T-cell (primary cell): ENCODE measurements around the gene PIM1. TPM values are rescaled to one million over a fixed set of nuclear protein-coding genes. Genes with fewer than 3 reads are reported as not detected.

Source experiments
- ATAC-seq, 4 experiments: fragments of 200-7000 bp in 3 of 4; fragments of 150-1000 bp in 1 of 4; cut with Tn5 transposase; replicated peaks in 1 of 4; 1 replicate in 3 of 4; 2 replicates in 1 of 4; pipeline ENCODE4 v1.10.0; 2021; ENCODE audit warnings: moderate library complexity in 3 of 4, mild to moderate bottlenecking in 2 of 4, moderate number of reproducible peaks in 1 of 4
- CTCF ChIA-PET, 2 donors: fragments of 300-600 bp; sonication (Branson Sonifier 250); formaldehyde crosslinking; loops; one replicate each; lab custom pipeline; 2022; ENCODE audit warnings: antibody characterized with exemption in 2 of 2; lab: Charles Lee
- POLR2A ChIA-PET, 2 donors: fragments of 300-600 bp; sonication (Branson Sonifier 250); formaldehyde crosslinking; loops; one replicate each; lab custom pipeline; 2022; ENCODE audit warnings: antibody characterized with exemption in 2 of 2; lab: Charles Lee
- DNase-seq, 35 experiments: peaks; one replicate each; pipeline versions ENCODE4 v3.0.0 to v3.0.0-alpha.2; 2013 to 2023
- H3K27ac ChIP-seq: one replicate; pipeline ENCODE4 v1.5.1; 2013; ENCODE audit warnings: low read length
- H3K27me3 ChIP-seq, 2 experiments: replicated peaks in 1 of 2; 1 replicate in 1 of 2; 2 replicates in 1 of 2; pipeline versions ENCODE4 v1.6.1 to v1.7.0; 2013; ENCODE audit warnings: low read length in 1 of 2, mixed read lengths in 1 of 2; ENCODE audit not compliant: control insufficient read depth in 2 of 2, insufficient read depth in 2 of 2; ENCODE audit errors: extremely low read depth in 1 of 2
- H3K36me3 ChIP-seq, 2 donors: 1 replicate in 1 of 2; 2 replicates in 1 of 2; pipeline versions ENCODE4 v1.6.1 to v1.7.0; 2013; ENCODE audit warnings: low read length in 1 of 2; ENCODE audit not compliant: control insufficient read depth in 2 of 2, insufficient read depth in 1 of 2; ENCODE audit errors: extremely low read depth in 1 of 2
- H3K4me1 ChIP-seq, 2 experiments: 1 replicate in 1 of 2; 2 replicates in 1 of 2; pipeline versions ENCODE4 v1.6.1 to v1.7.0; 2013; ENCODE audit warnings: low read length in 2 of 2, mixed read lengths in 1 of 2; ENCODE audit not compliant: insufficient read depth in 2 of 2, control insufficient read depth in 1 of 2; ENCODE audit errors: extremely low read depth in 1 of 2
- H3K4me3 ChIP-seq, 2 donors: 1 replicate in 1 of 2; 2 replicates in 1 of 2; pipeline versions ENCODE4 v1.5.1 to v1.7.0; 2013; ENCODE audit warnings: mild to moderate bottlenecking in 2 of 2, low read length in 1 of 2, moderate library complexity in 1 of 2; ENCODE audit not compliant: control insufficient read depth in 1 of 2; ENCODE audit errors: extremely low read depth in 1 of 2
- H3K9me3 ChIP-seq: 2 replicates; pipeline ENCODE4 v1.7.0; 2013
- H3K27ac Mint-ChIP-seq, 2 donors: one replicate each; pipeline ENCODE4 v1.8.0; 2020 to 2021; ENCODE audit warnings: mild to moderate bottlenecking in 2 of 2, mixed read lengths in 2 of 2
- H3K27me3 Mint-ChIP-seq, 2 donors: one replicate each; pipeline ENCODE4 v1.8.0; 2021 to 2022; ENCODE audit warnings: mixed read lengths in 2 of 2
- H3K36me3 Mint-ChIP-seq: one replicate; pipeline ENCODE4 v1.8.0; 2021; ENCODE audit warnings: mixed read lengths
- H3K4me1 Mint-ChIP-seq, 3 donors: one replicate each; pipeline ENCODE4 v1.8.0; 2020 to 2022; ENCODE audit warnings: mixed read lengths in 3 of 3, mild to moderate bottlenecking in 1 of 3
- H3K4me3 Mint-ChIP-seq, 3 donors: one replicate each; pipeline ENCODE4 v1.8.0; 2020 to 2022; ENCODE audit warnings: mild to moderate bottlenecking in 3 of 3, mixed read lengths in 3 of 3, moderate library complexity in 3 of 3
- H3K9me3 Mint-ChIP-seq, 3 donors: one replicate each; pipeline ENCODE4 v1.8.0; 2020 to 2022; ENCODE audit warnings: mixed read lengths in 3 of 3
- WGBS: methylation state at CpG from one replicate; pipeline ENCODE4 v1.1.5; 2013; ENCODE audit warnings: missing lambda C conversion rate; ENCODE audit not compliant: insufficient coverage; 5-methylcytosine and 5-hydroxymethylcytosine counted together
- total RNA-seq, 35 experiments: library from RNA in 6 of 35; stranded (reverse) in 6 of 35; fragments of 120-200 nt in 1 of 35; gene quantifications; one replicate each; pipeline versions ENCODE4 v1.2.1 to v1.2.4 and lab custom pipeline; 2013 to 2026

PIM1 gene
- total RNA-seq, 5 donors from 2014 or later (not counting 1 experiment from before 2014, with no cell fraction given): 225 to 334 (median 313) TPM

- DNase-seq: peak in 1 of 35 experiments; percentile 33
- WGBS: 89% methylated on average over 2 of the region's 7 CpGs
- Mint-ChIP-seq H3K36me3 (no peaks in the 10 kb centered on the region), H3K27me3 (no peaks in the 10 kb centered on the region), H3K9me3 (no peaks in the 10 kb centered on the region), H3K27ac (peak overlapping the region; percentile 91 to 93), H3K4me3 (peak overlapping the region in 1 of 3 donors; percentile 57), H3K4me1 (peaks cover 52 to 63% (median 52%) of the 10 kb centered on the region in 3 donors)
- Histone ChIP-seq H3K27me3 (no peaks in the 10 kb centered on the region), H3K9me3 (no peaks in the 10 kb centered on the region), H3K4me1 (peaks cover 12 to 43% of the 10 kb centered on the region in 2 experiments), H3K4me3 (no peak overlapping the region), H3K36me3 (no peaks in the 10 kb centered on the region), H3K27ac (peak overlapping the region; percentile 45)
- ATAC-seq: peak; percentile 74 to 80 (median 77)
- ChIA-PET POLR2A (no interaction called here), CTCF (interaction anchor here (0.6 to 1.9 kb wide), 7 partner anchors 12 to 1043 kb away, joined by 3 to 5 read pairs (median 4); no protein-coding TSS in a partner anchor)
These were observed 33.0 kb downstream of the PIM1 start for GRCh38 chr6:37202788-37203491.

GRCh38 chr6:37204014-37204751 is 34.2 kb downstream of the PIM1 start:
- Mint-ChIP-seq H3K27me3 (no peaks in the 10 kb centered on the region), H3K9me3 (no peaks in the 10 kb centered on the region), H3K36me3 (no peaks in the 10 kb centered on the region), H3K4me3 (no peak overlapping the region), H3K27ac (peak overlapping the region; percentile 33 to 46), H3K4me1 (peaks cover 59 to 72% (median 61%) of the 10 kb centered on the region in 3 donors)
- WGBS: 95% methylated on average over 3 of the region's 7 CpGs
- Histone ChIP-seq H3K4me1 (peaks cover 19 to 56% of the 10 kb centered on the region in 2 experiments), H3K36me3 (no peaks in the 10 kb centered on the region), H3K27me3 (no peaks in the 10 kb centered on the region), H3K9me3 (no peaks in the 10 kb centered on the region), H3K4me3 (no peak overlapping the region), H3K27ac (no peak overlapping the region)
- no peak for ATAC-seq
- DNase-seq: no peak
- ChIA-PET POLR2A (no interaction called here), CTCF (interaction anchor here (0.6 to 1.9 kb wide), 4 partner anchors 11 to 1042 kb away, joined by 3 to 4 read pairs (median 3); no protein-coding TSS in a partner anchor)

GRCh38 chr6:37205175-37205996 is 35.4 kb downstream of the PIM1 start:
- WGBS: 63% methylated on average over 8 of the region's 13 CpGs
- Histone ChIP-seq H3K4me1 (peaks cover 26 to 68% of the 10 kb centered on the region in 2 experiments), H3K27me3 (no peaks in the 10 kb centered on the region), H3K4me3 (no peak overlapping the region), H3K27ac (no peak overlapping the region), H3K9me3 (no peaks in the 10 kb centered on the region), H3K36me3 (no peaks in the 10 kb centered on the region)
- Mint-ChIP-seq H3K4me3 (peak overlapping the region in 1 of 3 donors; percentile 20), H3K9me3 (no peaks in the 10 kb centered on the region), H3K27ac (peak overlapping the region; percentile 67 to 73), H3K4me1 (peaks cover 71 to 82% (median 73%) of the 10 kb centered on the region in 3 donors), H3K27me3 (no peaks in the 10 kb centered on the region), H3K36me3 (no peaks in the 10 kb centered on the region)
- POLR2A ChIA-PET: interaction anchor here in 1 of 2 donors (0.7 kb wide), 1 partner anchor 323 kb away, joined by 4 read pairs; no protein-coding TSS in a partner anchor
- CTCF ChIA-PET: interaction anchor here (0.5 to 1.7 kb wide), 5 partner anchors 16 to 186 kb away, joined by 3 to 6 read pairs (median 3); no protein-coding TSS in a partner anchor
- ATAC-seq (no peak), DNase-seq (no peak)

- peak overlapping the region in 1 of 3 donors; percentile 20 for H3K4me3 Mint-ChIP-seq
- CTCF ChIA-PET: interaction anchor here (0.5 to 1.7 kb wide), 4 partner anchors 16 to 187 kb away, joined by 3 to 6 read pairs (median 3); no protein-coding TSS in a partner anchor
- H3K36me3 ChIP-seq: no peaks in the 10 kb centered on the region
These were observed 36.0 kb downstream of the PIM1 start for GRCh38 chr6:37205997-37206340.

GRCh38 chr6:37206622-37207021 is 36.7 kb downstream of the PIM1 start:
- Mint-ChIP-seq H3K27me3 (no peaks in the 10 kb centered on the region), H3K9me3 (no peaks in the 10 kb centered on the region), H3K4me3 (peak overlapping the region in 1 of 3 donors; percentile 10), H3K27ac (peak overlapping the region in 1 of 2 donors; percentile 92), H3K4me1 (peaks cover 73 to 78% (median 77%) of the 10 kb centered on the region in 3 donors), H3K36me3 (no peaks in the 10 kb centered on the region)
- CTCF ChIA-PET: interaction anchor here in 1 of 2 donors (1.7 kb wide), 1 partner anchor 156 kb away, joined by 3 read pairs; no protein-coding TSS in a partner anchor
- Histone ChIP-seq H3K27ac (no peak overlapping the region), H3K4me1 (peaks cover 26 to 66% of the 10 kb centered on the region in 2 experiments), H3K27me3 (no peaks in the 10 kb centered on the region), H3K9me3 (no peaks in the 10 kb centered on the region), H3K36me3 (no peaks in the 10 kb centered on the region), H3K4me3 (no peak overlapping the region)
- no peak for DNase-seq
- POLR2A ChIA-PET: no interaction called here
- ATAC-seq: no peak
- WGBS: 100% methylated on average over 6 of the region's 9 CpGs

More at GRCh38 chr6:37205997-37206340, 36.0 kb downstream of the PIM1 start:
- no peaks in the 10 kb centered on the region for H3K27me3 Mint-ChIP-seq
- peaks cover 75 to 81% (median 77%) of the 10 kb centered on the region in 3 donors for H3K4me1 Mint-ChIP-seq
- Histone ChIP-seq H3K27ac (no peak overlapping the region), H3K27me3 (no peaks in the 10 kb centered on the region), H3K4me1 (peaks cover 26 to 69% of the 10 kb centered on the region in 2 experiments), H3K4me3 (no peak overlapping the region), H3K9me3 (no peaks in the 10 kb centered on the region)
- POLR2A ChIA-PET: no interaction called here
- no peaks in the 10 kb centered on the region for H3K9me3 Mint-ChIP-seq
- ATAC-seq (no peak), DNase-seq (no peak)
- peak overlapping the region; percentile 67 to 73 for H3K27ac Mint-ChIP-seq
- 83% methylated on average over 1 of the region's 4 CpGs for WGBS
- H3K36me3 Mint-ChIP-seq: no peaks in the 10 kb centered on the region
